K562 (cell line): ENCODE data around the gene PRKAG1. TPM values are rescaled to one million over a fixed set of nuclear protein-coding genes. Genes with fewer than 3 reads are reported as not detected.
A peak's percentile ranks its signal among the peaks of the same experiment; 100 is the strongest.

Experiments used
- ATAC-seq: fragments of 200-7000 bp; cut with Tn5 transposase; 3 replicates; pipeline ENCODE4 v1.9.1; 2020; ENCODE audit warnings: moderate library complexity
- BruUV-seq: library from RNA; stranded (reverse); fragments of 400-500 nt; replicated peaks from 2 replicates; lab custom pipeline; 2021; lab: Mats Ljungman, UMichigan
- CTCF ChIA-PET: fragments of 300-600 bp; formaldehyde crosslinking; extraction: SDS; loops from one replicate; lab custom pipeline; 2021; ENCODE audit warnings: low intra/inter-chr PET ratio; lab: Yijun Ruan, JAX
- POLR2A ChIA-PET: fragments of 300-600, 350-650 bp; sonication (Branson Sonifier 250); formaldehyde crosslinking; extraction: SDS; loops from one replicate; lab custom pipeline; 2021; ENCODE audit warnings: antibody characterized with exemption, inconsistent platforms; lab: Yijun Ruan, JAX
- DNase-seq, 4 experiments: peaks; one replicate each; pipeline versions ENCODE4 v3.0.0 to v3.0.0-alpha.2; 2011 to 2018; ENCODE audit warnings: low spot score in 3 of 4, mixed read lengths in 3 of 4; ENCODE audit errors: extremely low read depth in 1 of 4
- FAIRE-seq: peaks from 2 replicates; lab custom pipeline; 2011; peaks lifted over from hg19 to GRCh38; lab: Jason Lieb, UNC
- H2AFZ ChIP-seq: 2 replicates; pipeline ENCODE4 v1.6.0; 2011; ENCODE audit warnings: low read depth, low read length, control low read depth, inconsistent platforms
- H3K27ac ChIP-seq: fragments of 200-600 bp; 3 replicates; pipeline ENCODE4 v1.8.0; 2011; ENCODE audit warnings: low read depth, mild to moderate bottlenecking, control low read depth, inconsistent platforms, low read length, moderate library complexity, mixed read lengths; ENCODE audit errors: extremely low read depth
- H3K27me3 ChIP-seq, 2 experiments: fragments of 300-600 bp in 1 of 2; 2 replicates in 1 of 2; 3 replicates in 1 of 2; pipeline versions ENCODE4 v1.6.0 to v1.8.0; 2011; ENCODE audit warnings: inconsistent platforms in 2 of 2, low read length in 2 of 2, mild to moderate bottlenecking in 1 of 2, mixed read lengths in 1 of 2, moderate library complexity in 1 of 2; ENCODE audit not compliant: control insufficient read depth in 2 of 2, insufficient read depth in 2 of 2
- H3K36me3 ChIP-seq: fragments of 300-600 bp; 3 replicates; pipeline ENCODE4 v1.8.0; 2011; ENCODE audit warnings: mild to moderate bottlenecking, low read length, inconsistent platforms; ENCODE audit not compliant: control insufficient read depth, insufficient read depth
- H3K4me1 ChIP-seq, 2 experiments: fragments of 200-600 bp in 1 of 2; replicated peaks in 1 of 2; 2 replicates in 1 of 2; 3 replicates in 1 of 2; pipeline versions ENCODE4 v1.5.1 to v1.8.0; 2011; ENCODE audit warnings: inconsistent platforms in 2 of 2, low read length in 2 of 2, mild to moderate bottlenecking in 1 of 2, mixed read lengths in 1 of 2, moderate library complexity in 1 of 2; ENCODE audit not compliant: control insufficient read depth in 2 of 2, insufficient read depth in 2 of 2
- H3K4me2 ChIP-seq: 2 replicates; pipeline ENCODE4 v1.6.1; 2011; ENCODE audit warnings: low read length, control low read depth, inconsistent platforms, mixed read lengths; ENCODE audit not compliant: insufficient read depth
- H3K4me3 ChIP-seq: fragments of 200-600 bp; sonication (generic), shearing (Covaris generic); 2 replicates; pipeline ENCODE4 v1.5.1; 2016; ENCODE audit warnings: control low read depth, inconsistent platforms
- H3K79me2 ChIP-seq: fragments of 200-600 bp; 3 replicates; pipeline ENCODE4 v1.8.0; 2011; ENCODE audit warnings: low read length, inconsistent platforms; ENCODE audit not compliant: control insufficient read depth, insufficient read depth
- H3K9ac ChIP-seq, 2 experiments: 2 replicates each; pipeline versions ENCODE4 v1.6.0 to v1.6.1; 2011; ENCODE audit warnings: low read depth in 2 of 2, low read length in 2 of 2, control low read depth in 1 of 2, inconsistent platforms in 1 of 2, mild to moderate bottlenecking in 1 of 2, mixed read lengths in 1 of 2; ENCODE audit not compliant: insufficient read depth in 1 of 2
- H3K9me1 ChIP-seq: one replicate; pipeline ENCODE4 v1.6.0; 2011; ENCODE audit warnings: inconsistent platforms, mild to moderate bottlenecking, low read length, moderate library complexity; ENCODE audit not compliant: control insufficient read depth, insufficient read depth
- H3K9me3 ChIP-seq: replicated peaks from 2 replicates; pipeline ENCODE4 v1.5.1; 2011; ENCODE audit warnings: low read depth, low read length, inconsistent platforms; ENCODE audit not compliant: control insufficient read depth, insufficient read depth
- H4K20me1 ChIP-seq: replicated peaks from 2 replicates; pipeline ENCODE4 v1.6.1; 2011; ENCODE audit warnings: low read length, inconsistent platforms, mixed read lengths; ENCODE audit not compliant: control insufficient read depth, insufficient read depth
- CBX8 ChIP-seq: fragments of 200-600 bp; sonication (generic); IDR thresholded peaks from 2 replicates; pipeline ENCODE4 v1.6.1; 2012; ENCODE audit warnings: borderline replicate concordance, mixed run types, low read depth, mild to moderate bottlenecking, moderate library complexity, mixed read lengths, low read length, control low read depth, inconsistent platforms; ENCODE audit not compliant: poor library complexity, severe bottlenecking; ENCODE audit errors: extremely low read depth
- CCAR2 ChIP-seq: fragments of 200-400 bp; formaldehyde crosslinking; IDR thresholded peaks from 2 replicates; pipeline ENCODE4 v1.6.1; 2017; ENCODE audit warnings: mild to moderate bottlenecking, low read depth, low read length
- CHD2 ChIP-seq: IDR thresholded peaks from 2 replicates; pipeline ENCODE4 v1.6.1; 2011; ENCODE audit warnings: low read depth, low read length
- NFYB ChIP-seq: IDR thresholded peaks from 2 replicates; pipeline ENCODE4 v1.6.1; 2011; ENCODE audit warnings: mild to moderate bottlenecking, moderate library complexity; ENCODE audit not compliant: insufficient read length; ENCODE audit errors: extremely low read depth
- NUFIP1 ChIP-seq: fragments of 450-650 bp; IDR thresholded peaks from 2 replicates; pipeline ENCODE4 v1.6.1; 2018; ENCODE audit not compliant: partially characterized antibody
- PHF8 ChIP-seq: fragments of 200-600 bp; sonication (generic); IDR thresholded peaks from 2 replicates; pipeline ENCODE4 v1.6.1; 2012; ENCODE audit warnings: mixed run types, mild to moderate bottlenecking, inconsistent platforms, low read length, moderate library complexity, borderline replicate concordance
- RBFOX2 ChIP-seq: fragments of 200-400 bp; formaldehyde crosslinking; IDR thresholded peaks from 2 replicates; pipeline ENCODE4 v1.6.1; 2017; ENCODE audit warnings: low read depth, mild to moderate bottlenecking, low read length, moderate library complexity
- SAFB ChIP-seq: fragments of 200-400 bp; formaldehyde crosslinking; IDR thresholded peaks from 2 replicates; pipeline ENCODE4 v1.6.1; 2017; ENCODE audit warnings: low read depth, low read length, borderline replicate concordance
- SMARCE1 ChIP-seq: fragments of 450-650 bp; IDR thresholded peaks from 2 replicates; pipeline ENCODE4 v1.7.1; 2016; ENCODE audit warnings: mild to moderate bottlenecking
- SPI1 ChIP-seq: IDR thresholded peaks from 2 replicates; pipeline ENCODE4 v1.6.1; 2011; ENCODE audit warnings: low read depth, low read length, control low read depth, borderline replicate concordance
- TSC22D4 ChIP-seq: fragments of 450-650 bp; IDR thresholded peaks from 2 replicates; pipeline ENCODE4 v1.6.1; 2016; ENCODE audit warnings: missing genetic modification characterization, missing biosample characterization, control low read depth
- ZBTB7A ChIP-seq: IDR thresholded peaks from 2 replicates; pipeline ENCODE4 v1.6.1; 2011; ENCODE audit warnings: low read depth, mild to moderate bottlenecking, low read length, moderate library complexity, borderline replicate concordance; ENCODE audit not compliant: control insufficient read depth
- ZNF24 ChIP-seq: fragments of 450-650 bp; IDR thresholded peaks from 2 replicates; pipeline ENCODE4 v1.6.1; 2016
- ZNF431 ChIP-seq: sonication (generic); formaldehyde crosslinking; IDR thresholded peaks from 2 replicates; pipeline ENCODE4 v1.8.0; 2022; ENCODE audit warnings: mild to moderate bottlenecking, missing genetic modification reagents
- ZNF707 ChIP-seq: fragments of 250-450 bp; sonication (Bioruptor Pico); conservative IDR thresholded peaks from 2 replicates; pipeline ENCODE4 v1.8.0; 2022; ENCODE audit warnings: inconsistent platforms, mild to moderate bottlenecking, moderate library complexity
- WGBS: fragments of 100-300 bp; shearing (Covaris generic); methylation state at CpG from one replicate; pipeline ENCODE4 v1.1.6; 2016; ENCODE audit warnings: low coverage, mixed read lengths; ENCODE audit not compliant: insufficient coverage; ENCODE audit errors: missing lambda C conversion rate; 5-methylcytosine and 5-hydroxymethylcytosine counted together
- in situ Hi-C: fragments of 300-500 bp; cut with MboI; formaldehyde crosslinking; loops from 4 replicates; pipeline ENCODE4 v1.15.0; 2018; ENCODE audit warnings: inconsistent platforms, mixed read lengths
- intact Hi-C: fragments of 100-400 bp; cut with micrococcal nuclease; formaldehyde crosslinking; loops from 2 replicates; pipeline ENCODE4 v1.14.2; 2022
- polyA plus RNA-seq, 8 experiments: library from polyadenylated mRNA; depleted of rRNA in 4 of 8; stranded (reverse) in 5 of 8; unstranded in 3 of 8; fragments of >200 nt; fragmentation: Nextera tagmentation in 2 of 8; fragmentation: Illumina TruSeq in 1 of 8; extraction: Ambion mirVana in 2 of 8; extraction: Trizol in 1 of 8; gene quantifications; 2 replicates each; pipeline versions ENCODE4 v1.2.1 to v1.2.3, GENCODE V29; 2011 to 2014; ENCODE audit warnings: inconsistent platforms in 1 of 8, missing spikeins in 1 of 8
- total RNA-seq, 7 experiments: library from RNA; depleted of rRNA in 6 of 7; stranded (reverse); fragments of >200 nt in 6 of 7; fragmentation: Illumina TruSeq in 2 of 7; extraction: Trizol in 2 of 7; gene quantifications; 2 replicates each; pipeline versions ENCODE4 v1.2.1 to v1.2.3, GENCODE V29; 2011 to 2021; ENCODE audit warnings: low replicate concordance in 1 of 7
- TF ChIP-seq, protein P1 (sequence below): fragments of 450-650 bp; IDR thresholded peaks from 2 replicates; pipeline ENCODE4 v1.6.1; 2017; ENCODE audit warnings: antibody characterized with exemption
- TF ChIP-seq, protein P2 (sequence below): IDR thresholded peaks from 2 replicates; pipeline ENCODE4 v1.6.1; 2012; ENCODE audit warnings: low read depth, low read length, improper control_type of control experiment, borderline replicate concordance

PRKAG1 gene
- total and polyA plus RNA-seq, 9 of the 15 experiments (the other 6 are each of a cell fraction or from before 2014, with no cell fraction given), result 51.1 to 126 (median 79.1) TPM

DNA sequence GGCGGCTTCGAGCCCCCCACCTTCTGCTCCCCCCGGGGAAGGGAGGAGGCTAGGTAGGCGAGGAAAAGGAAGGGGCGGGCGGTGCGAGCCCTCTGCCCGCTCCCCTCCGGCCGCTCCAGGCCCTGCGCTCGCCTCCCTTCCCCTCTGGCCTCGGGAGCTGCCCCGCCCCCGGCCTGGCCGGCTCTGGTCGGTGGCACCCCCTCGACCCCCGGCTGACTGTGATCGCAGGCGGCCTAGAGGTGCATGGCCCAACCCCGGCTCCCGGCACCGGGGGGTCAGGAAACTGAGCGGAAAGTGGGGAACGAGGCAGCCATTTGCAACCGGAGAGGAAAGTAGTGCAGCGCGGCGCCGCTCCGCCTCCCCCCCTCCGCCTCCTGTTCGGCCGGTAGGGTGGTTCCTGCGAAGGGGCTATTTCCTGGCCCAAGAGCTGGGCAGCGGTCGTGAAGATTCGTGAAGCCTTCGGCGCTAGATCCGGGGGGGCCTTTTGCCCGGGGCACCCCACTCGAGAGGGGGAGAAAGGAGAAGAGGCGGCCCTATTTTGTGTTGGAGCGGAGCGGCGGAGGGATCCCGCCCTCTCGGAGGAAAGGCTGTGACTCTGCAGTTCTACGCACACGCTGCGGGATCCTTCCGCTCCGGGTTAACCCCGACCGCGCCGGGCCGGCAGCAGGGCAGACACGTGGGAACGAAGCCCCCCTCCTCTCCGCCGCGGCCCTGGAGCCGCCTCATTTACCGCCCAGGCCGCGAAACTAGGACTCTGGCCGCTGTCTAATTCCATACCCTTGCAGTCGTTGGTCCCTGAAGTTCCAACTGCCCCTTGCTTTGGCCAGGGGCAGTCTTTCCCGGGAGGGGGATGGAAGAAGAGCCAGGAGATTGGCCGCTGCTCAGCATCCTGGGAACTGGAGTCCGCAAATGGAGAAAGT lies 41.9 kb upstream of the PRKAG1 start, which contains the start of gene KMT2D:
Gene KMT2D, minus strand, starts transcription at position 558 of the 920 bp plus-strand sequence. CDS start 5,470 bp downstream, outside the sequence.
- peaks cover 41% of the 10 kb centered on the region for H4K20me1 ChIP-seq
- BruUV-seq, result TSS peak; percentile 40
- H3K79me2 ChIP-seq, result peaks cover 63% of the 10 kb centered on the region
- ChIA-PET CTCF (interaction anchor here (0.5 to 2.3 kb wide), 3 partner anchors 32 to 174 kb away, joined by 3 to 5 read pairs (median 3); no protein-coding TSS in a partner anchor), POLR2A (interaction anchor here (0.6 to 6.4 kb wide), 6 partner anchors 14 to 194 kb away, joined by 3 to 40 read pairs (median 4); partner anchors contain the start of gene TUBA1B)
- H2AFZ ChIP-seq, result peak within 1 kb of the TSS; percentile 86
- H3K4me3 ChIP-seq, result peak within 1 kb of the TSS; percentile 94
- peak within 1 kb of the TSS; percentile 98 for H3K27ac ChIP-seq
- ATAC-seq, result peak; percentile 72
- peaks cover 19% of the 10 kb centered on the region for H3K36me3 ChIP-seq
- no peaks in the 10 kb centered on the region for H3K27me3 ChIP-seq
- intact Hi-C loops (loop anchor here (5.0 to 10.0 kb wide), 2 partner anchors 72 to 284 kb away; partner anchors contain the start of genes DNAJC22 and TUBA1B), in situ Hi-C loops (loop anchor here (5.0 kb wide), 2 partner anchors 37 to 172 kb away; no protein-coding TSS in a partner anchor)
- peak; percentile 51 for FAIRE-seq
- H3K9ac ChIP-seq, result peak within 1 kb of the TSS; percentile 96 to 98
- peaks cover 15 to 20% of the 10 kb centered on the region in 2 experiments; a peak in 4 of 5 replicates for H3K4me1 ChIP-seq
- peaks cover 4% of the 10 kb centered on the region for H3K9me1 ChIP-seq
- peak; percentile 89 to 96 (median 91) for DNase-seq
- H3K4me2 ChIP-seq, result peak within 1 kb of the TSS; percentile 94
- no peaks in the 10 kb centered on the region for H3K9me3 ChIP-seq
- under 1% methylated on average over 38 of the region's 74 CpGs for WGBS
- no peak for TF ChIP-seq ZNF24
- no peak for TF ChIP-seq TSC22D4 (tag)
- TF ChIP-seq CBX8, result no peak
- TF ChIP-seq, protein P1, sequence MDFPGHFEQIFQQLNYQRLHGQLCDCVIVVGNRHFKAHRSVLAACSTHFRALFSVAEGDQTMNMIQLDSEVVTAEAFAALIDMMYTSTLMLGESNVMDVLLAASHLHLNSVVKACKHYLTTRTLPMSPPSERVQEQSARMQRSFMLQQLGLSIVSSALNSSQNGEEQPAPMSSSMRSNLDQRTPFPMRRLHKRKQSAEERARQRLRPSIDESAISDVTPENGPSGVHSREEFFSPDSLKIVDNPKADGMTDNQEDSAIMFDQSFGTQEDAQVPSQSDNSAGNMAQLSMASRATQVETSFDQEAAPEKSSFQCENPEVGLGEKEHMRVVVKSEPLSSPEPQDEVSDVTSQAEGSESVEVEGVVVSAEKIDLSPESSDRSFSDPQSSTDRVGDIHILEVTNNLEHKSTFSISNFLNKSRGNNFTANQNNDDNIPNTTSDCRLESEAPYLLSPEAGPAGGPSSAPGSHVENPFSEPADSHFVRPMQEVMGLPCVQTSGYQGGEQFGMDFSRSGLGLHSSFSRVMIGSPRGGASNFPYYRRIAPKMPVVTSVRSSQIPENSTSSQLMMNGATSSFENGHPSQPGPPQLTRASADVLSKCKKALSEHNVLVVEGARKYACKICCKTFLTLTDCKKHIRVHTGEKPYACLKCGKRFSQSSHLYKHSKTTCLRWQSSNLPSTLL, result no peak
- peak; percentile 29; the same call in 1 of the 2 replicates for TF ChIP-seq SAFB
- TF ChIP-seq CCAR2, result no peak
- peak; percentile 96 for TF ChIP-seq ZBTB7A
- TF ChIP-seq ZNF431 (CRISPR knock-in tag), result peak; percentile 57; the same call in 1 of the 2 replicates
- TF ChIP-seq RBFOX2, result peak; percentile 97
- no peak for TF ChIP-seq ZNF707 (CRISPR knock-in tag)
- TF ChIP-seq NUFIP1, result no peak
- peak; percentile 78 for TF ChIP-seq PHF8
- TF ChIP-seq NFYB, result no peak
- peak; percentile 77 for TF ChIP-seq SMARCE1
- TF ChIP-seq SPI1, result 0 out of 2 replicates have a peak, but pooled peaks have one; percentile 1
- TF ChIP-seq, protein P2, sequence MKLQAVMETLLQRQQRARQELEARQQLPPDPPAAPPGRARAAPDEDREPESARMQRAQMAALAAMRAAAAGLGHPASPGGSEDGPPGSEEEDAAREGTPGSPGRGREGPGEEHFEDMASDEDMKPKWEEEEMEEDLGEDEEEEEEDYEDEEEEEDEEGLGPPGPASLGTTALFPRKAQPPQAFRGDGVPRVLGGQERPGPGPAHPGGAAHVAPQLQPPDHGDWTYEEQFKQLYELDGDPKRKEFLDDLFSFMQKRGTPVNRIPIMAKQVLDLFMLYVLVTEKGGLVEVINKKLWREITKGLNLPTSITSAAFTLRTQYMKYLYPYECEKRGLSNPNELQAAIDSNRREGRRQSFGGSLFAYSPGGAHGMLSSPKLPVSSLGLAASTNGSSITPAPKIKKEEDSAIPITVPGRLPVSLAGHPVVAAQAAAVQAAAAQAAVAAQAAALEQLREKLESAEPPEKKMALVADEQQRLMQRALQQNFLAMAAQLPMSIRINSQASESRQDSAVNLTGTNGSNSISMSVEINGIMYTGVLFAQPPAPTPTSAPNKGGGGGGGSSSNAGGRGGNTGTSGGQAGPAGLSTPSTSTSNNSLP, result 0 out of 2 replicates have a peak, but pooled peaks have one; percentile 40
- TF ChIP-seq CHD2, result peak; percentile 94
